Measurements from ENCODE around the gene OR11A1. TPM values are rescaled to one million over a fixed set of nuclear protein-coding genes. Genes with fewer than 3 reads are reported as not detected.

Gene OR11A1
- total RNA-seq, 1 experiment from 2014 or later = not detected

DNA sequence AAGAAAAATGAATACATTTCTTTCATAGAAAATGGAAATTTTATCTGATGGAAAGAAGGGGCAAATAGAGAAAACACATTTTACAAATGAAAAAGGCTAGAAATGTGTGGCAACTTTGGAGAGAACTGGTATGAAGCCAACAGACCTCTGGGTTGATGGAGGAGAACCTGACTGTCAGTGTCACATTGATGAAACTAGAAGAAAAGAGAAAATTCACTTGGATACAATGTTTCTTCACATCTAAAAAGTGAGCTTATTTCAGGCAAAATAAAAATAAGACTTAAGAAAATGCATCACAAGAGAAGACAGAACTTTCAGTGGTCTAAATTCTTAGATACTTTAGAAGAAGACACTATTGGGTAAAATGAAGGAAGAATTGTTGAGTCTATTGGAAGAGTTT, 61.5 kb downstream of the OR11A1 start, which contains the start of gene OR12D2:
OR12D2 (plus strand) TSS at position 301 of the 400 bp plus-strand sequence. CDS start 1,069 bp downstream, outside the sequence.
- DNase-seq (ENCODE audit: low spot score) = no peak

DNA sequence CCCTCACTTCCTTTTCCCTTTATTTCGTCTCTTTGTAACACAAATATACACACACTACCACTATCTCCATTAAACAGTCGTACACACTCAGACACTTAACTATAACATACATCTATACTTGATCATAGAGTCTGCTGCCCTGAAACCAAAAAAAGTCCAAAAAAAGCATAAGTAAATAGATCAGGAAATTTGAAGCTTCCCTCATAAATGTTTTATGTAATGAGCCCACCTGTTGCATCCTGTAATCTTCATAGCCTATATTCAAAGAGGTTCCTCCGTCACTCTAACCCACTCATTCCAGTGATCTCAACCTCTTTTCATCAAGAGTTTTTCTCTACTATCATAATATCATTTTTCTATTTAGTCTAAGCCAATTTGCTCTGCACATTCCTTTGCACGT, 68.3 kb downstream of the OR11A1 start:
- DNase-seq (ENCODE audit: low spot score) = no peak

DNA sequence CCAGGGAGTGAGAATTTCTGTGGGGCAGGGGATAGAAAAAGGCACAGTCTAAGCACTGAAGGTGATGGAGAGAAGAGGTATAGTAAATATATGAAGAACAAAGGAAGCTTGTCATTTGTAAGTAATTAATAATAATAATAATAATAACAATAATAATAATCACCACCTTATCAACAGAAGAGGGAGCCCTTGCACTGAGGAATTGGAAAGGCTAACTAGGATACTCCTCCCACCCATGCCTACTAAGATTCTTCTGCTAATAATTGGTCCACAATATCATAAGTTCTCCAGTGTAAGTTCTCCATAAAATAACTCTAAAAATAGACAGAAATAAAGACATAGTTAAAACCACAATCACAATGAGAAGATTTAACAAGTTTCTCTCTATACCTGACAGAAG, 80.9 kb downstream of the OR11A1 start:
- peak; percentile 29 for DNase-seq (ENCODE audit: low spot score)

Other genes starting within 250 kb of the OR11A1 start
- gene OR14J1, start 155.4 kb downstream of the OR11A1 start, total RNA-seq (2014; rRNA removed; shearing (Covaris generic)) = not detected in 2 replicates
- gene OR5V1, start 88.2 kb downstream of the OR11A1 start, total RNA-seq (2014; rRNA removed; shearing (Covaris generic)) = not detected in 2 replicates
- gene OR12D3, start 81.8 kb downstream of the OR11A1 start, total RNA-seq (2014; rRNA removed; shearing (Covaris generic)) = not detected in 2 replicates
- gene OR12D2, start 61.4 kb downstream of the OR11A1 start, total RNA-seq (2014; rRNA removed; shearing (Covaris generic)) = not detected in 2 replicates
- gene OR12D1, start 42.1 kb downstream of the OR11A1 start, total RNA-seq (2014; rRNA removed; shearing (Covaris generic)) = not detected in 2 replicates
- gene OR10C1, start 17.8 kb downstream of the OR11A1 start, total RNA-seq (2014; rRNA removed; shearing (Covaris generic)) = not detected in 2 replicates
- gene OR2H1, start 84 bp upstream of the OR11A1 start, total RNA-seq (2014; rRNA removed; shearing (Covaris generic)) = not detected in 2 replicates
- gene MAS1L, start 30.9 kb upstream of the OR11A1 start, total RNA-seq (2014; rRNA removed; shearing (Covaris generic)) = not detected in 2 replicates
- not detected in 2 replicates for gene UBD, start 102.7 kb upstream of the OR11A1 start, total RNA-seq (2014; rRNA removed; shearing (Covaris generic))
- not detected in 2 replicates for gene OR2H2, start 128.1 kb upstream of the OR11A1 start, total RNA-seq (2014; rRNA removed; shearing (Covaris generic))
- gene GABBR1, start 176.1 kb upstream of the OR11A1 start, total RNA-seq (2014; rRNA removed; shearing (Covaris generic)) = 0.10 TPM in 1 of 2 replicates, not detected in the other
- gene MOG, start 200.0 kb upstream of the OR11A1 start, total RNA-seq (2014; rRNA removed; shearing (Covaris generic)) = not detected in 2 replicates
- 0.13 TPM in 1 of 2 replicates, not detected in the other for gene ZFP57, start 224.1 kb upstream of the OR11A1 start, total RNA-seq (2014; rRNA removed; shearing (Covaris generic))

Data from HT-29 (cell line).